D721Med (cell line): Measurements from ENCODE around the gene PTBP1.

Experiments
- DNase-seq: peaks from one replicate; pipeline ENCODE4 v3.0.0; 2011; ENCODE audit warnings: low spot score; ENCODE audit not compliant: insufficient read length
- FAIRE-seq: peaks from 2 replicates; lab custom pipeline; 2011; peaks lifted over from hg19 to GRCh38; lab: Jason Lieb, UNC
- CTCF ChIP-seq: IDR thresholded peaks from 2 replicates; pipeline ENCODE4 v1.5.1; 2012; ENCODE audit warnings: mild to moderate bottlenecking, control low read depth; ENCODE audit not compliant: insufficient read depth; ENCODE audit errors: missing control alignments

Gene PTBP1

DNA sequence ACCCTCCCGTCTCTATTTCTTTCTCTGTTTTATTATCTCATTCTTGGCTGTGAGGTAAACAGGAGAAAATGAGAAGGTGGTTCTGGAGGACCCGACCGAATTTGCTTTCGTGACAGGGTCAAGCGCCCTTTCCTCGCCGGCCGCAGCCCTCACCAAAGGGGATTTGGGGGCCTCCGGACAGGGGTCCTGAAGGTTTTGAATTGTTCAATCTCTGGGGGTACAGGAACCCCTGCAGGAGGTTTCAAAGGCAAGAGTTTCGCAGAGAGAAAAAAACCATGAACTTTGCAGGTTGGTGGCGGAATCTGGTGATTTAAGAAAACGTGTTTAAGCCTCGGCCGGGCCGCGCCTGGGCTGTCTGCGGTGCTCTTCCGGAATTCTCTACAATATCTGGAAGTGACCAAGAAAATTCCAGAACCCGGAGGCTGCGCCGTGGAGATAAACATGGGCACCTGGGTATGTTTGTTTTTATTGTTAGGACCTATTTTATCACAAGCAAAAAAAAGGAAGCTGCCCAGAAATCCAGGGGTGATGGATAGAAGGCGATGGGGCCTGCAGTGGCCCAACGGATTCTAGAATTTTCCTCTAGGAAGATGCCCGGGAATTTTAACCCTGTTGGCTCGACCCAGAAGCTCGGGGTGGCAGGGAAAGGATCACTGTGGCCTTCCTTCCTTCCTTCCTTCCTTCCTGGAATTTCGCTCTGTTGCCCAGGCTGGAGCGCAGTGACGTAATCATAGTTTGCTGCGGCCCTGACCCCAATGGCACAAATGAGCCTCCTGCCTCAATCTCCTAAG lies 14.2 kb upstream of the PTBP1 start:
- TF ChIP-seq CTCF, result no peak
- no peak for FAIRE-seq
- no peak for DNase-seq

DNA sequence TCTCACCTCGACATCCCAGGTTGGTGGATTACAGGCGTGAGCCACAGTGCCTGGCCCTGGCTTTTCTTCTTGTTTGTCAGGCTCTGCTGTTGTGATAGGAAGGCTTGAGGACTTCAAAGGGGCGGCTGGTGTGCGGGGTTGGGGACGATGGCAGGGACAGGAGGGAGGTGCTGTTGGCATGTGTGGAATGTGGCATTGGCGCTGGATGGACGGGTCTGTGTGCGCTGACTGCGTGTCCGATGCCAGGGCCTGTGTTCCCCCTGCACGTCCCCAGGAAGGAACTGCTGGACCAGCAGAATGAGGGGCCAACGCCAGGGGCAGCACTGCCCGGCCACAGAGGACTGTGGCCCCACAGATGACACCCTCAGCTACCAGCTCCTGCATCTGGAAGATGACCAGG lies 12.7 kb upstream of the PTBP1 start:
- no peak for FAIRE-seq
- DNase-seq, result no peak
- no peak for TF ChIP-seq CTCF

DNA sequence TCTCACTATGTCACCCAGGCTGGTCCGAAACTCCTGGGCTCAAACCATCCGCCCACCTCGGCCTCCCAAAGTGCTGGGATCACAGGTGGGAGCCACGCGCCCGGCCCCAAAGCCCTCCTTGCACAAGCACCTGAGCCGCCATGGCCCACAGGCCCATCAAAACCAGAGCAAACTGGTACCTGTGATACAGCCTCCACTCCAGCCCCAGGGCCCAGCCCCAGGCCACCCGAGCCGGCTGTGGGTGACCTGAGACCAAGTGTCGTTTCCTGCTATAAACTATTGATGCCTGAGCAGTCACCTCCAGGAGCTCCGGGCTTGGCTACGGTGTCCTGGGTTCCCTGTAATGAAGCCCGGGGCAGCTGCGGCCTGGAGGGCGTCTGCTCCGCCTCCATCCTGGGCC lies 9.7 kb upstream of the PTBP1 start:
- no peak for FAIRE-seq
- no peak for TF ChIP-seq CTCF
- no peak for DNase-seq

GRCh38 chr19:788686-788982 lies 8.6 kb upstream of the PTBP1 start:
- TF ChIP-seq CTCF, result no peak
- FAIRE-seq (no peak), DNase-seq (no peak)

- FAIRE-seq (no peak), DNase-seq (no peak)
- no peak for TF ChIP-seq CTCF
These were observed 8.1 kb upstream of the PTBP1 start for GRCh38 chr19:788983-789700.

GRCh38 chr19:789701-790060 lies 7.6 kb upstream of the PTBP1 start:
- DNase-seq (no peak), FAIRE-seq (no peak)
- TF ChIP-seq CTCF, result no peak

GRCh38 chr19:791007-791566 lies 6.2 kb upstream of the PTBP1 start:
- TF ChIP-seq CTCF, result no peak
- FAIRE-seq (no peak), DNase-seq (no peak)
